GM12891 (cell line): ENCODE measurements around the gene NUDT21.
"Not testable (repeated sequence)": the region's sequence is repeated elsewhere in the genome, so short reads cannot be mapped to it uniquely, and the experiment has no call there.

ENCODE experiments used
- DNase-seq: peaks from one replicate; pipeline ENCODE4 v3.0.0; 2011; ENCODE audit warnings: low spot score; ENCODE audit not compliant: insufficient read length
- FAIRE-seq: peaks from 2 replicates; lab custom pipeline; 2011; peaks lifted over from hg19 to GRCh38; lab: Jason Lieb, UNC
- PAX5 ChIP-seq: IDR thresholded peaks from 2 replicates; pipeline ENCODE4 v1.6.1; 2011; ENCODE audit warnings: low read length, moderate library complexity, mild to moderate bottlenecking; ENCODE audit not compliant: insufficient read depth, severe bottlenecking
- POLR2A ChIP-seq: IDR thresholded peaks from 2 replicates; pipeline ENCODE4 v1.6.1; 2011; ENCODE audit warnings: low read depth, low read length, control low read depth
- POLR2AphosphoS5 ChIP-seq: IDR thresholded peaks from 2 replicates; pipeline ENCODE4 v1.6.1; 2011; ENCODE audit warnings: low read depth, low read length, control low read depth
- POU2F2 ChIP-seq: IDR thresholded peaks from 2 replicates; pipeline ENCODE4 v1.6.1; 2011; ENCODE audit warnings: low read depth, mild to moderate bottlenecking, control low read depth, low read length, moderate library complexity
- SPI1 ChIP-seq: IDR thresholded peaks from 2 replicates; pipeline ENCODE4 v1.6.1; 2011; ENCODE audit warnings: low read depth, low read length, control low read depth
- TAF1 ChIP-seq: IDR thresholded peaks from 2 replicates; pipeline ENCODE4 v1.6.1; 2011; ENCODE audit warnings: low read depth, low read length, control low read depth

Gene NUDT21

DNA sequence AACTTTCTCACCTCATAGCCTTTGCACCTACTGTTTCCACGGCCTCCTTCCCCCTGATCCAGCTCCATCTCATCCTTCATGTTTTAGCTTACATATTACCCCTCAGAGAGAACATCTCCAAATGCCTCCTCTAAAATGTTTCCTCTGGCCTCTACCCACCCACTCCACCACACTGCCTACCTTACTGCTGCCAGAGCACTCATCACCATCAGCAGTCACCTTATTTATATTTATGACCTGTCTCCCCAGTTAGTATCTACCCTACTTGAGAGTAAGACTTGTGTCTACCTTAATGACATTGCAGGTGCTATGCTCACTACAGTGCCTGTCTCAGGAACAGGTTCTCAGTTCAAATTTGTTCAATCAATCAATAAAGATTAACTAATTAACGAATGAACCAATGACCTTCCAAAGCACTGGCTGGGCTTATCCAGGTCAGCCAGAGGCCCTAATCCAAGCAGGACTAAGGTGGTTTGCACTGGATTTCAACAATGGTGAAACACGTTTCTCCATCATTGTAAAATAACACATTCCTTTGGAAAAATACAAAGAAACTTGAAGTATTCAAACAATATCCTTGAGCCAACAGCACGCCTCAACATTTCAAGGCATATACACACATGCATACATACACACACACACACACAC lies 66.9 kb downstream of the NUDT21 start:
- FAIRE-seq (no peak), DNase-seq (no peak)
- TF ChIP-seq SPI1 = no peak
- TF ChIP-seq TAF1 = no peak
- no peak for TF ChIP-seq POU2F2
- no peak for TF ChIP-seq PAX5
- TF ChIP-seq POLR2AphosphoS5 = no peak
- TF ChIP-seq POLR2A = no peak

GRCh38 chr16:56382901-56383355 lies 68.2 kb downstream of the NUDT21 start:
- no peak for DNase-seq
- no peak for FAIRE-seq
- TF ChIP-seq POLR2AphosphoS5 = no peak
- TF ChIP-seq SPI1 = no peak
- no peak for TF ChIP-seq POU2F2
- no peak for TF ChIP-seq POLR2A
- no peak for TF ChIP-seq TAF1
- TF ChIP-seq PAX5 = no peak

DNA sequence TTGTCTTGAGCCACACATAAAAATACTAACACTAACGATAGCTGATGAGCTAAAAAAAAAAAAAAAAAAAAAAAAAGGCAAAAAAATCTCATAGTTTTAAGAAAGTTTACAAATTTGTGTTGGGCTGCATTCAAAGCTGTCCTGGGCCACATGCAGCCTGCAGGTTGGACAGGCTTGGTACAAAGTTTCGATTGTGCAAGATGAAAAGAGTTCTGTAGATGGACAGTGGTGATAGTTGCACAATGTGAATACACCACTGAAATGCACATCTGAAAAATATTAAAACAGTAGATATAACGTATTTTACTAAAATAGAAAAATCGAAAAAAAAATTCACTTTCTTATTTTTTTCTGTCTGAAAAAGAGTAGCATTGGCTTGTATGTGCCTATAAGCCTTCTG lies 68.7 kb downstream of the NUDT21 start:
- FAIRE-seq (no peak), DNase-seq (no peak)
- TF ChIP-seq TAF1 = no peak
- no peak for TF ChIP-seq POU2F2
- TF ChIP-seq PAX5 = no peak
- TF ChIP-seq POLR2A = no peak
- no peak for TF ChIP-seq POLR2AphosphoS5
- TF ChIP-seq SPI1 = no peak

DNA sequence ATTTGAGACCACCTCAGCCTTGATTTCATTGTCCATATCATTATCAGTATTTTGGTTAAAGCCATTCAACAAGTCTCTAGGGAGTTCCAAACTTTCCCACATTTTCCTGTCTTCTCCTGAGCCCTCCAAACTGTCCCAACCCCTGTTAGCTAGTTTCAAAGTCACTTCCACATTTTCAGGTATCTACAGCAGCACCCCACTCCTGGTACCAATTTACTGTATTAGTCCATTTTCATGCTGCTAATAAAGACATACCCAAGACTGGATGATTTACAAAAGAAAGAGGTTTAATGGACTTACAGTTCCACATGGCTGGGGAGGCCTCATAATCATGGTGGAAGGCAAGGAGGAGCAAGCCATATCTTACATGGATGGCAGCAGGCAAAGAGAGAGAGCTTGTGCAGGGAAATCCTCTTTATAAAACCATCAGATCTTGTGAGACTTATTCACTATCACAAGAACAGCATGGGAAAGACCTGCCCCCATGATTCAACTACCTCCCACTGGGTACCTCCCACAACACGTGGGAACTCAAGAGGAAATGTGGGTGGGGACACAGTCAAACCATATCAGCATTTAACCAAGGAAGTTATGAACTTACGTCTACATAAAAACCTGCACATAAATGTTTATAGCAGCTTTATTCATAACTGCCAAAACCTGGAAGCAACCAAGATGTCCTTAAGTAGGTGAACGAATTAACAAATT lies 70.2 kb downstream of the NUDT21 start:
- DNase-seq = not testable (repeated sequence)

More for the DNA sequence above, 70.2 kb downstream of the NUDT21 start:
- not testable (repeated sequence) for FAIRE-seq
